ENCODE data around the gene DCTPP1. TPM values are rescaled to one million over a fixed set of nuclear protein-coding genes. Genes with fewer than 3 reads are reported as not detected.

DCTPP1 gene
- total and polyA plus RNA-seq, 9 of the 15 experiments (the other 6 are each of a cell fraction or from before 2014, with no cell fraction given) = 45.0 to 132 (median 80.6) TPM

DNA sequence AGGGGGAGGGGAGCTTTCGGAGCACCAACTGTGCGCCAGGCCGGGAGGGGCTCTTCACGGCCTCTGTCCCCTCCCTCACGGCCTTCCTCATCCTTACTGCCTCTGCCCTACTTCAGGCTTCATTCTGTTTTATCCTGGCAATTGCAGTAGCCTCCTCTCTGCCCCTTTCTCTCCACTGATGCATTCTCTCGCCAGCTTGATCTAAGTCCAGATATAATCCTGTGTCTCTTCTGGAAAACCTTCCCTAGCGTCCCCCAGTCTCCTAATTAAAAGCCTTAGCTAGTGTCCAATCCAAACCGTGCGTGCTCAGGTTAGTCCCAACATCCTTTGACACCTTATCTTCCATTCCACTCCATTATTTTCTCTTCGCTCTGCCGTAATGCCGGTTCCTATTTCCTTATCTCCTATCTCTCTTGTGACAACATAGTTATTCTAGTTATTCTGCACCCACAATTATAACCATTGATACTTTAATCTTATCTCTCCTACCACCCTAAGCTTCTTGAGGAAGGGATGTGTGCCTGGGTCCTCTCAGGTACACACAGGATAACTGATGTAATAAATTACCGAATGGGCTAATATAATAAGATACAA lies 33.7 kb downstream of the DCTPP1 start (continued):
- TF ChIP-seq, protein P1, sequence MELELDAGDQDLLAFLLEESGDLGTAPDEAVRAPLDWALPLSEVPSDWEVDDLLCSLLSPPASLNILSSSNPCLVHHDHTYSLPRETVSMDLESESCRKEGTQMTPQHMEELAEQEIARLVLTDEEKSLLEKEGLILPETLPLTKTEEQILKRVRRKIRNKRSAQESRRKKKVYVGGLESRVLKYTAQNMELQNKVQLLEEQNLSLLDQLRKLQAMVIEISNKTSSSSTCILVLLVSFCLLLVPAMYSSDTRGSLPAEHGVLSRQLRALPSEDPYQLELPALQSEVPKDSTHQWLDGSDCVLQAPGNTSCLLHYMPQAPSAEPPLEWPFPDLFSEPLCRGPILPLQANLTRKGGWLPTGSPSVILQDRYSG (tag; conservative IDR thresholded peaks at IDR 0.05; ENCODE audit: low read depth) = no peak
- peak; percentile 40; the same call in 1 of the 2 replicates for TF ChIP-seq CTBP1 (IDR thresholded peaks at IDR 0.05; ENCODE audit: borderline replicate concordance)
- TF ChIP-seq SAFB (IDR thresholded peaks at IDR 0.05; ENCODE audit: borderline replicate concordance, low read depth, low read length) = no peak
- TF ChIP-seq ZBTB9 (CRISPR knock-in tag; IDR thresholded peaks at IDR 0.05) = no peak
- no peak for TF ChIP-seq TCF3 (CRISPR knock-in tag; IDR thresholded peaks at IDR 0.05)
- TF ChIP-seq ZFP1 (CRISPR knock-in tag; IDR thresholded peaks at IDR 0.05) = no peak
- TF ChIP-seq TCFL5 (CRISPR knock-in tag; conservative IDR thresholded peaks at IDR 0.05) = no peak

Measured in K562 (cell line).